Airway epithelial cell (primary cell): Measurements from ENCODE around the gene GJA9. TPM values are rescaled to one million over a fixed set of nuclear protein-coding genes. Genes with fewer than 3 reads are reported as not detected.

Experiments
- total RNA-seq: library from RNA; depleted of rRNA; stranded (reverse); fragments of >200 nt; gene quantifications from 2 replicates; pipeline ENCODE4 v1.2.3, GENCODE V29; 2015

Gene GJA9
- not detected in 2 replicates for total RNA-seq

DNA sequence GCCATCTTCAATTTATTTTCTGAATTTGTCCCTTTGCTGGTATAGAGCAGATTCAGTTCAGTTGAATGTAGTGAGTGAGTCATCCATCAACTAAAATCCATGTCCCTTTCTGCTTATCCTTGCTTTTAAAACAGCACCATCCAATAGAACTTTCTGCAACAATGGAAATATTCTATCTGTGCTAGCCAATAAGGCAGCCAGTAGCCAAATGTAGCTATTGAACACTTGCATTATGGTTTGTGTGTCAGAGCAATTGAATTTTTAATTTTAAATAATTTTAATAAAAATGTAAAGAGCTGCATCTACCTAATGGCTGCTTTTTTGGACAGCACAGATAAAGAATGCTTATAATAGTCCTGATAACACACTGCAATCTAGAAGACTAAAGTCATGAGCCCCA is at the start of gene GJA9:
TSS of gene GJA9 (minus strand) at position 101 of the 400 bp plus-strand sequence. CDS start 5,489 bp downstream, outside the sequence.

DNA sequence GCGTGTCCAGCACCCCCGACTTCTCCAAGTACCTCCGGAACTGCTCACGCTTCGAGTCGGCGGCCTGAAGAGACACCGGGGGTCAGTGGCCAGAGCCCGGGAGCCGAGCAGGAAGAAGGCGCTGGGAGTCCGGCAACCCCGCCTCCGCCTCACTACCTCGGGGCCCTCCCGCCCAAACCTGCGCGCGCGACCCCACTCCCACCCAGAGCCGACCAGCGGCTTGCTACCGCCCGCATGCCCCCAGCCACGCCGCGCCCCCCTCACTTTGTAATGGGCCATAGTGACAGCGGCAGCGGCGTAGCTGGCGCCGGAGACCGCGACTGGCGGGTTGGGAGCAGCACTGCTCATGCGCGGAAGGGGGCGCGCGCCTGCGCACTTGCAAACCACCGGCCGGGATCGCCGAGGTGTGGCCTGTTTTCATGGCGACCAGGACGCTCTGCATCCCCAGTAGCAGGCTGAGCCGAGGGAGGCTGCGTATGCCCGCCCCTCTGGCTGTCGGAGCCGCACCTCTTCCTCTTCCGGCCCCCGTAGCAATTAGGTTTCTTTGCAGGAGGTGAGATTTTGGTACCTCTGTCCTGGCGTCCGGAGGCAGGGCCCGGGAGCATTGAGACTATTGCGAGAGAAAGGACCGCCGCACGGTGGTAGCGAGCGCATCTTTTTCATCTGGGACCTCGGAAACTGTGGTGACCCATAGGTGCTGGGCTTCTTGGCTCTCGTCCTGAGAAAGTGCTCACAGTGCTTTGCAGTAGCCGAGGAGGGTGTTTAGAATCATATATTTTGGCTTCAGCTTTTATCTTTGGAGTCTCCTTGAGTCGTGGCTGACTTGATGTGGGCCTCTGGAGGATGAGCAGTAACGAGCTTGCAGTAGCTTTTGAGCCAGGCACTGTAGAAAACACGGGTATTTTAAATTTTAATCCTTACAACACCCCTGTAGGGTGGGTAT is 8.1 kb downstream of the GJA9 start, which contains the start of gene MYCBP:
TSS of gene MYCBP (minus strand) at position 322 of the 943 bp plus-strand sequence. CDS start at position 279, 43 bp downstream.

DNA sequence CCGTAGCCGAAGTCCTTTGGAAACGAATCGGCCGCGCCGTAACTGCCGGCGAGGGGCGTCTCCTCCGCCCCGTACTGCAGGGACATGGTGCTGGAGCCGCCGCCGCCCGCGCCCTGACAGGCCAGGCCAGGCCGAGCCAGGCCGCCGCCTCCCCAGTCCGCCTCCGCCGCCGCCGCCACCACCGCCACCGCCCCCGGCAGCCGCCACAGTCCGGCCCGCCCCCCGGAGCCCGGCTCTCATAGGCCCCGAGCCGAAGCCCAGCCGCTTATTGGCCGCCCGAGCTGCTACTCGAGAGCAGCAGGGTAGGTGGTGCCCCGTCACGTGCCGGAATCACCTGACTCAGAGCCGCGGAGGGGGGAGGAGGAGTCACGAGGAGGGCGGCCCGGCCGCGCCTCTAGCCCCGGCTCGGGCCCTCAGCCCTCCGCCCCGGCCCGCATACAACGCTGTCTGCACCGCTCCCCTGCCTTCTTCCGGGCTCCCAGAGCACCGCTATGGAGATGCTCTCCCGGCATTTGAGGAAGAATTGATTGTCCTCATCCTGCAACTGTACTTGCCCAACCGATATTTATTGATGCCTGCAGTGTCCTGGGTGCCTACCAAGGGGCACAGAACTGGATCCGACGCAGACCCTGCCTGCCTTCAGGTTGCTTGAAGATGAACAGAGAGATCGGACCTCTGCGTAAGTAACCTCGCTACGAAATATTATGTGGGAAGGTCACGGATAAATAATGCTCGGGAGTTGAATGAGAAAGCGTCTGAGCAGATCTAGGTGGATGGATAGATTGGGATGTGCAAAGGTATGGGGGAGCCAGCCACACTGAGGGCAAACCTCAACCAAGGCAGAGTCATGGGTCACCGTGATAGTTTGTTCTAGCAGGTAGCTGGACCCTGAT is 21.6 kb downstream of the GJA9 start, which contains the start of gene RRAGC:
TSS of gene RRAGC (minus strand) at position 212 of the 893 bp plus-strand sequence. CDS start at position 86, 126 bp downstream.

Other genes starting within 250 kb of the GJA9 start
- 6.5 and 9.0 TPM in 2 replicates for gene RRAGC, start 21.8 kb downstream of the GJA9 start, total RNA-seq
- gene MYCBP, start 8.2 kb downstream of the GJA9 start, total RNA-seq, result 30.0 and 39.2 TPM in 2 replicates
- 12.6 and 15.3 TPM in 2 replicates for gene RHBDL2, start 60.2 kb upstream of the GJA9 start, total RNA-seq
- 33.8 and 53.5 TPM in 2 replicates for gene AKIRIN1, start 109.7 kb upstream of the GJA9 start, total RNA-seq
- 492 and 758 TPM in 2 replicates for gene NDUFS5, start 144.8 kb upstream of the GJA9 start, total RNA-seq